ENCODE results near the gene SLU7. TPM values are rescaled to one million over a fixed set of nuclear protein-coding genes. Genes with fewer than 3 reads are reported as not detected.

The SLU7 gene
- total RNA-seq, 1 donor from 2014 or later, result 35.8 TPM

DNA sequence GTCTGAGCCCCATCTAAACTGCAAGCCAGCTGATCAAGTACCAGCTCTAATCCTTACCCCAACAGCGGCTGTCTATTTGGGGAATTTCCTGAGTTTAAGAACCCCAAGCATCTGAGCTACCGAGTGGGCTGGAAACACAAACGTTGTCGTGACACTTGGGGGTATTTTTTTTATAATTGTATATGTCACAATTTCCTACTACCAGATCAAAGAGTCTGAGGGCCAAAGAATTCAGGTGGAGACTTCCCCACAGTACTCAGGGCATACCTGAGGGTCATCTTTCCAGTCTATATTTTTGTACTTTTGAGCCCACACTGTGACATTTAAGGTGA, 45.6 kb upstream of the SLU7 start:
- TF ChIP-seq, protein P1, sequence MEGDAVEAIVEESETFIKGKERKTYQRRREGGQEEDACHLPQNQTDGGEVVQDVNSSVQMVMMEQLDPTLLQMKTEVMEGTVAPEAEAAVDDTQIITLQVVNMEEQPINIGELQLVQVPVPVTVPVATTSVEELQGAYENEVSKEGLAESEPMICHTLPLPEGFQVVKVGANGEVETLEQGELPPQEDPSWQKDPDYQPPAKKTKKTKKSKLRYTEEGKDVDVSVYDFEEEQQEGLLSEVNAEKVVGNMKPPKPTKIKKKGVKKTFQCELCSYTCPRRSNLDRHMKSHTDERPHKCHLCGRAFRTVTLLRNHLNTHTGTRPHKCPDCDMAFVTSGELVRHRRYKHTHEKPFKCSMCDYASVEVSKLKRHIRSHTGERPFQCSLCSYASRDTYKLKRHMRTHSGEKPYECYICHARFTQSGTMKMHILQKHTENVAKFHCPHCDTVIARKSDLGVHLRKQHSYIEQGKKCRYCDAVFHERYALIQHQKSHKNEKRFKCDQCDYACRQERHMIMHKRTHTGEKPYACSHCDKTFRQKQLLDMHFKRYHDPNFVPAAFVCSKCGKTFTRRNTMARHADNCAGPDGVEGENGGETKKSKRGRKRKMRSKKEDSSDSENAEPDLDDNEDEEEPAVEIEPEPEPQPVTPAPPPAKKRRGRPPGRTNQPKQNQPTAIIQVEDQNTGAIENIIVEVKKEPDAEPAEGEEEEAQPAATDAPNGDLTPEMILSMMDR (IDR thresholded peaks at IDR 0.05; ENCODE audit: unreplicated experiment), result no peak
- no peak for DNase-seq (ENCODE audit: low spot score in 2 of 2, unreplicated experiment in 2 of 2)
- Mint-ChIP-seq H3K9me3 (peaks cover 5% of the 10 kb centered on the region), H3K27ac (no peak overlapping the region), H3K36me3 (no peaks in the 10 kb centered on the region), H3K27me3 (ENCODE audit: low read depth) (no peaks in the 10 kb centered on the region), H3K4me1 (peaks cover 26% of the 10 kb centered on the region), H3K4me3 (no peak overlapping the region)

- H3K27me3 Mint-ChIP-seq (ENCODE audit: low read depth), result no peaks in the 10 kb centered on the region
- H3K27ac Mint-ChIP-seq, result no peak overlapping the region
- no peak overlapping the region for H3K4me3 Mint-ChIP-seq
- H3K36me3 Mint-ChIP-seq, result no peaks in the 10 kb centered on the region
- H3K9me3 Mint-ChIP-seq, result peaks cover 9% of the 10 kb centered on the region
- H3K4me1 Mint-ChIP-seq, result peaks cover 26% of the 10 kb centered on the region
- TF ChIP-seq, protein P1 (IDR thresholded peaks at IDR 0.05; ENCODE audit: unreplicated experiment), result no peak
- DNase-seq (ENCODE audit: low spot score in 2 of 2, unreplicated experiment in 2 of 2), result no peak
These were observed 45.0 kb upstream of the SLU7 start for GRCh38 chr5:160463740-160464465.

DNA sequence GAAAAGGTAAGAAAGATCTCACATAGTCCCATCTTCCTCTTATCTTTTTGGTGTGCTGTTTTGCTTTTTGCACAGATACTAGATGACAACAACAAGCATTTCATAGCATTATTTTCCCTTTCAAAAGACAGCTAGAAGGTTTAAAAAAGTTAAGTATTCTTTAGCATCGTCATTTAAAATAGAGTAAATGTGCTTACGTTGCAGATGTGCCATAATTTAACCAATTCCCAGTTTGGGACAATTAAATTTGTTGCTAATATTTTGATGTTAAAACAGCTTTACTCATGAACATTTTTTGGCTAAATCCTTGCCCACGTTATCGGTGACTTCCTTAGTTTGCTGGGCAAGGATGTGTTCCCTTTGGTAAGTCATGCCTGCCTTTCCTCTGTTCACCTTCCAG, 44.3 kb upstream of the SLU7 start:
- H3K4me3 Mint-ChIP-seq, result no peak overlapping the region
- H3K27me3 Mint-ChIP-seq (ENCODE audit: low read depth), result no peaks in the 10 kb centered on the region
- no peaks in the 10 kb centered on the region for H3K36me3 Mint-ChIP-seq
- DNase-seq (ENCODE audit: low spot score in 2 of 2, unreplicated experiment in 2 of 2), result no peak
- H3K9me3 Mint-ChIP-seq, result peaks cover 9% of the 10 kb centered on the region
- no peak overlapping the region for H3K27ac Mint-ChIP-seq
- TF ChIP-seq, protein P1 (IDR thresholded peaks at IDR 0.05; ENCODE audit: unreplicated experiment), result no peak
- peaks cover 22% of the 10 kb centered on the region for H3K4me1 Mint-ChIP-seq

DNA sequence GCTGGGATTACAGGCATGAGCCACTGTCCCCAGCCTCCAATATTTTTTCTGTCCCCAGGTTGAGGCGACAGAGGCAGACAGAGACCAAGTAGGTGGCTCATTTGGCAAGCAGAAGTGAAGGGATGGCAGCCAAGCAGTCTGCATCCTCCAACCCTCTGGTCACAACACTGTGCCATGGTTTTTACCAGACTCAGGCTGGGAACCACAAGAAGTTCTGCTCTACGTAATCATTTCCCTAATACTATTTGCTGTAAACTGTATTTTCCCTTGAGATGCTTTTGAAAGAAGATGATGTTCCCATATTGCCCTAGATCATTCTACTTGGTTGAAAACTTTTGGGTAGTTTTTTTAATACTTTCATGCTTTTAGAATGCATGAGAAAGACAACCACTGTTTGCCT, 43.3 kb upstream of the SLU7 start:
- Mint-ChIP-seq H3K27me3 (ENCODE audit: low read depth) (no peaks in the 10 kb centered on the region), H3K36me3 (no peaks in the 10 kb centered on the region), H3K9me3 (peaks cover 9% of the 10 kb centered on the region), H3K4me1 (peaks cover 14% of the 10 kb centered on the region), H3K27ac (no peak overlapping the region), H3K4me3 (no peak overlapping the region)
- DNase-seq (ENCODE audit: low spot score in 2 of 2, unreplicated experiment in 2 of 2), result no peak
- TF ChIP-seq, protein P1 (IDR thresholded peaks at IDR 0.05; ENCODE audit: unreplicated experiment), result no peak

GRCh38 chr5:160461378-160461777, 42.5 kb upstream of the SLU7 start:
- Mint-ChIP-seq H3K27ac (no peak overlapping the region), H3K36me3 (no peaks in the 10 kb centered on the region), H3K9me3 (peaks cover 9% of the 10 kb centered on the region), H3K4me1 (peaks cover 12% of the 10 kb centered on the region), H3K4me3 (no peak overlapping the region), H3K27me3 (ENCODE audit: low read depth) (no peaks in the 10 kb centered on the region)
- TF ChIP-seq, protein P1 (IDR thresholded peaks at IDR 0.05; ENCODE audit: unreplicated experiment), result no peak
- DNase-seq (ENCODE audit: low spot score in 2 of 2, unreplicated experiment in 2 of 2), result no peak

Measured in mesothelial cell of epicardium (in vitro differentiated cells).